GM18907 (cell line): ENCODE measurements around the gene ZSCAN22.
A peak's percentile ranks its signal among the peaks of the same experiment; 100 is the strongest.
"Not testable (repeated sequence)": the region's sequence is repeated elsewhere in the genome, so short reads cannot be mapped to it uniquely, and the experiment has no call there.

ENCODE experiments used
- ATAC-seq: cut with Tn5 transposase; IDR thresholded peaks from one replicate; pipeline ENCODE4 v1.9.1; 2021; ENCODE audit warnings: mild to moderate bottlenecking, moderate library complexity; ENCODE audit not compliant: unreplicated experiment

ZSCAN22 gene

GRCh38 chr19:58317476-58318072 is 9.2 kb upstream of the ZSCAN22 start:
- ATAC-seq: no peak

GRCh38 chr19:58318297-58318696 is 8.5 kb upstream of the ZSCAN22 start:
- no peak for ATAC-seq

- ATAC-seq: no peak
These were observed 7.6 kb upstream of the ZSCAN22 start for GRCh38 chr19:58319241-58319640.

GRCh38 chr19:58325311-58326022 is 1.3 kb upstream of the ZSCAN22 start:
- no peak for ATAC-seq

GRCh38 chr19:58326501-58326913 is 287 bp upstream of the ZSCAN22 start:
- ATAC-seq: no peak

- ATAC-seq: no peak
These were observed 2.2 kb downstream of the ZSCAN22 start for GRCh38 chr19:58328999-58329398.

- ATAC-seq: no peak
These were observed 3.7 kb downstream of the ZSCAN22 start for GRCh38 chr19:58330458-58330857.

GRCh38 chr19:58332697-58333096 is 5.9 kb downstream of the ZSCAN22 start:
- no peak for ATAC-seq

- ATAC-seq: no peak
These were observed 8.0 kb downstream of the ZSCAN22 start for GRCh38 chr19:58334691-58335249.

GRCh38 chr19:58335630-58336029 is 8.8 kb downstream of the ZSCAN22 start:
- ATAC-seq: no peak

- ATAC-seq: no peak
These were observed 9.4 kb downstream of the ZSCAN22 start for GRCh38 chr19:58336216-58336615.

- ATAC-seq: no peak
These were observed 10.0 kb downstream of the ZSCAN22 start for GRCh38 chr19:58336820-58337219.

GRCh38 chr19:58338336-58338735 is 11.5 kb downstream of the ZSCAN22 start:
- ATAC-seq: no peak

- ATAC-seq: no peak
These were observed 12.2 kb downstream of the ZSCAN22 start for GRCh38 chr19:58338825-58339558.

- ATAC-seq: no peak
These were observed 18.8 kb downstream of the ZSCAN22 start for GRCh38 chr19:58345558-58345957.

- ATAC-seq: peak; percentile 86
These were observed 20.5 kb downstream of the ZSCAN22 start for GRCh38 chr19:58346961-58347929.

GRCh38 chr19:58348080-58348479 is 21.3 kb downstream of the ZSCAN22 start:
- ATAC-seq: not testable (repeated sequence)

- ATAC-seq: no peak
These were observed 22.8 kb downstream of the ZSCAN22 start for GRCh38 chr19:58349590-58349989.

- no peak for ATAC-seq
These were observed 23.4 kb downstream of the ZSCAN22 start for GRCh38 chr19:58350001-58350861.
